Thyroid gland (tissue), 4 donors: Measurements from ENCODE around the gene FAM193A.

ENCODE experiments used
- CTCF ChIP-seq, 6 experiments: fragments of 200-600 bp in 3 of 6; fragments of 450-650 bp in 3 of 6; sonication (generic) in 3 of 6; IDR thresholded peaks; one replicate each; pipeline ENCODE4 v1.5.1; 2016 to 2019; ENCODE audit warnings: antibody characterized with exemption in 6 of 6, mild to moderate bottlenecking in 2 of 6, inconsistent platforms in 1 of 6, moderate library complexity in 1 of 6
- POLR2A ChIP-seq, 2 donors: fragments of 450-650 bp; IDR thresholded peaks; one replicate each; pipeline ENCODE4 v1.6.1; 2017; ENCODE audit warnings: antibody characterized with exemption in 2 of 2, mild to moderate bottlenecking in 2 of 2, moderate library complexity in 1 of 2

- TF ChIP-seq POLR2A (IDR thresholded peaks at IDR 0.05) (no peak), CTCF (IDR thresholded peaks at IDR 0.05) (no peak)
Measured at GRCh38 chr4:2702361-2702760, 165.9 kb downstream of the FAM193A start.
